Mucosa of rectum (tissue), 2 donors: Measurements from ENCODE around the gene CXCL13.
"Not testable (repeated sequence)": the region's sequence is repeated elsewhere in the genome, so short reads cannot be mapped to it uniquely, and the experiment has no call there.

Experiments used
- H3K27ac ChIP-seq, 2 donors: one replicate each; pipeline ENCODE4 v1.7.0; 2013; ENCODE audit warnings: inconsistent platforms in 2 of 2, low read depth in 2 of 2, low read length in 2 of 2
- H3K27me3 ChIP-seq, 2 donors: one replicate each; pipeline ENCODE4 v1.7.0; 2013; ENCODE audit warnings: low read length in 2 of 2; ENCODE audit not compliant: control insufficient read depth in 2 of 2, insufficient read depth in 2 of 2
- H3K36me3 ChIP-seq, 2 donors: one replicate each; pipeline ENCODE4 v1.7.0; 2013; ENCODE audit warnings: low read length in 2 of 2; ENCODE audit not compliant: control insufficient read depth in 2 of 2, insufficient read depth in 2 of 2
- H3K4me1 ChIP-seq, 2 donors: one replicate each; pipeline ENCODE4 v1.7.0; 2013; ENCODE audit warnings: low read length in 2 of 2, mild to moderate bottlenecking in 1 of 2; ENCODE audit not compliant: control insufficient read depth in 2 of 2, insufficient read depth in 2 of 2
- H3K4me3 ChIP-seq, 2 donors: one replicate each; pipeline ENCODE4 v1.7.0; 2013; ENCODE audit warnings: low read length in 2 of 2
- H3K9ac ChIP-seq, 2 donors: one replicate each; pipeline ENCODE4 v1.7.0; 2013; ENCODE audit warnings: low read length in 2 of 2, low read depth in 1 of 2, mild to moderate bottlenecking in 1 of 2
- H3K9me3 ChIP-seq, 2 donors: one replicate each; pipeline ENCODE4 v1.7.0; 2013; ENCODE audit warnings: low read length in 2 of 2; ENCODE audit not compliant: control insufficient read depth in 2 of 2
- donor health status: healthy.
- donor health status: Normal muscosa, but diverticular disease.

Gene CXCL13

DNA sequence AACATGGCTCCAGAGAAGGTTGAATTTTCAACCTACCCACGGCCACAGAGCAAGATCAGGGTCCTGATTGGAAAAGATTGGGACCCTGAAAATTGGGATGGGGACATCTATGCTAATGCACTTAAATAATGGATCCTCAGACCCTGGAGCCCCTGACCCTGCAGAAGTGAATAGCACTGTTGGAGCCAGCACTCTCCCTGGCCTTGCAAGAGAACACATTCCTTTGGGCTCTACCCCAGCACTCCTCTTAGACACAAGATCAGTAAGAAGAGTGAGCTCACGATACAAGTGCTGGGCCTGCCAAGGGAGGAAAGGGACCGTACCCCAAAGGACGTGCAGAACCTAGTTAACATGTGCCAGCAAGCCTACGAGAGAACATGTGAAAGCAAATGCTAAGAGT, 19.9 kb downstream of the CXCL13 start:
- Histone ChIP-seq H3K4me3 (no peak overlapping the region), H3K36me3 (no peaks in the 10 kb centered on the region), H3K9me3 (no peaks in the 10 kb centered on the region), H3K9ac (no peak overlapping the region), H3K27ac (no peak overlapping the region), H3K27me3 (no peaks in the 10 kb centered on the region), H3K4me1 (peaks cover 0 to under 1% of the 10 kb centered on the region in 2 donors)

DNA sequence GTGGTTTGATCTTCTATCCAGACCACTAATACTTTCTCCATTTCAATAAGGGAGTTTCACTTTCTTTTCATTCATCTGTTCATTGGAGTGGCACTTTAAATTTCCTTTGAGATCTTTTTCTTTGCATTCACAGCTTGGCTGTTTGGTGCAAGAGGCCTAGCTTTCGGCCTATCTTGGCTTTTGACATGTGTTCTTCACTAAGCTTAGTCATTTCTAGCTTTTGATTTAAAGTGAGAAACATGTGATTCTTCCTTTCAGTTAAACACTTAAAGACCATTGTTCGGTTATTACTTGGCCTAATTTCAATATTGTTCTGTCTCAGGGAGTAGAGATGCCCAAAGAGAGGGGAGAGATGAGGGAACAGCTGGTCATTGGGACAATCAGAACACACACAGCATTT, 24.3 kb downstream of the CXCL13 start:
- no peaks in the 10 kb centered on the region for H3K27me3 ChIP-seq
- no peaks in the 10 kb centered on the region for H3K36me3 ChIP-seq
- H3K9ac ChIP-seq = no peak overlapping the region
- peaks cover 9 to 21% of the 10 kb centered on the region in 2 donors for H3K4me1 ChIP-seq
- no peaks in the 10 kb centered on the region for H3K9me3 ChIP-seq
- no peak overlapping the region for H3K27ac ChIP-seq
- H3K4me3 ChIP-seq = no peak overlapping the region

DNA sequence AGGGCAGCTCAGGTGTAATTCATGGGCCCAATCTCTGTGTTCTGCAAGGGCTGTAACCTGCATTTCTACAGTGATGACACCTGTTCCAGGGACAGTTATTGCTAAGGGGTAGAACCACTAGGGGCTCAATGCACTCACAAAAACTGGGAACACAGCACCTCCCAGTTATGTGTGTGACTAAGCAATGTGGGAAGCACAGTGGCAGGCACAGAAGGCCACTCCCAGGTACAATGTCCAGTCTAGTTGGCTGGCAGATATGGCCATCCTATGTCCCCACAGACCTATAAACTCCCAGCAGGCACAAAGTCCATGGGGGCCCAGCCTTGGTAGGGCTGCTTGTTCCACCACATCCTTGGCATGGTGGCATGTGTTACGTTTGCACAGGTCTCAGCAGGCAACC, 25.7 kb downstream of the CXCL13 start:
- Histone ChIP-seq H3K4me3 (peak overlapping the region in 1 of 2 donors; percentile 17), H3K9ac (no peak overlapping the region), H3K27ac (peak overlapping the region in 1 of 2 donors; percentile 37)

GRCh38 chr4:77634132-77634785, 28.6 kb downstream of the CXCL13 start:
- H3K4me1 ChIP-seq = peaks cover 9 to 29% of the 10 kb centered on the region in 2 donors
- no peak overlapping the region for H3K9ac ChIP-seq
- H3K27ac ChIP-seq = no peak overlapping the region
- no peaks in the 10 kb centered on the region for H3K36me3 ChIP-seq
- no peak overlapping the region for H3K4me3 ChIP-seq
- H3K9me3 ChIP-seq = no peaks in the 10 kb centered on the region
- no peaks in the 10 kb centered on the region for H3K27me3 ChIP-seq

More for the DNA sequence above, 25.7 kb downstream of the CXCL13 start:
- no peaks in the 10 kb centered on the region for H3K27me3 ChIP-seq
- H3K4me1 ChIP-seq = peaks cover 9 to 23% of the 10 kb centered on the region in 2 donors
- H3K36me3 ChIP-seq = no peaks in the 10 kb centered on the region
- H3K9me3 ChIP-seq = no peaks in the 10 kb centered on the region

- Histone ChIP-seq H3K36me3 (no peaks in the 10 kb centered on the region), H3K9ac (no peak overlapping the region), H3K9me3 (no peaks in the 10 kb centered on the region), H3K4me1 (peaks cover 9 to 29% of the 10 kb centered on the region in 2 donors), H3K27me3 (no peaks in the 10 kb centered on the region), H3K27ac (no peak overlapping the region), H3K4me3 (no peak overlapping the region)
These were observed 29.6 kb downstream of the CXCL13 start for GRCh38 chr4:77635246-77635645.

DNA sequence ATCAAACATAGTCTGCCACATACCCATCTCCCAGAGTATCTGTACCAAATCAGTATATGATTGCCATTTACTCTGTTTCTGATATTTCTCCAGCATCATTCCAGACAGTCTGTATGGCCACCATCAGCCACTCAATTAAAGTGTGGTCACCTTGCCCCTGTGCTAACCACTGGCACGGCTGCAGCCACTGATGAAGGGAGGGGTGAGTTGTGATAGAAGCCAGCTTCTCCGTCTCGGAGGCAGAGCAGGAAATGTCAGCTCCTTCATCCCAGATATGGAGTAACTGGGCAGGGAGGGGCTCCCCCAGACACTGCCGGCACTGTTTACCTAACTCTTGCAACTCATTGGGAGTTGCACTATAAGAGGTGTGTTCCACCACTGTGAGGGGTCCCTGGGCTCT, 30.3 kb downstream of the CXCL13 start:
- Histone ChIP-seq H3K9ac (no peak overlapping the region), H3K36me3 (no peaks in the 10 kb centered on the region), H3K9me3 (no peaks in the 10 kb centered on the region), H3K27ac (no peak overlapping the region), H3K27me3 (no peaks in the 10 kb centered on the region), H3K4me3 (no peak overlapping the region), H3K4me1 (peaks cover 9 to 25% of the 10 kb centered on the region in 2 donors)

DNA sequence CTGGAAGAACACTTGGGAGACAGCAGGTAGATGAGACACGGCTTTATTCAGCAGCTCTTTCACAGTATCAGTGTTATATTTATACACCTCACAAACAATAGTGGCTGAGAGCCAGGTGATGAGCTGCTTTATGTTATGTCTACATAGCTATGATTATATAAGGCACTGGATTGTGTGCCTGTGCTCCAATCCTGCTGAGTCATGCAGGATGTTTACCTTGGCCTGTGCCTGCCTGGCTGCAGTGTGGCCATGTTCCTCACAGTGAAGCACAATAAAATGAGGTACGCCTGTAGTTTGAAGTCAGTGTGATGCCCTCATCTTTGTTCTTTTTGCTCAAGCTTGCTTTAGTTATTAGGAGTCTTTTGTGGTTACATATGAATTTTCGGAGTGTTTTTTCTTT, 31.3 kb downstream of the CXCL13 start:
- peak overlapping the region in 1 of 2 donors; percentile 45 for H3K27ac ChIP-seq
- no peaks in the 10 kb centered on the region for H3K27me3 ChIP-seq
- H3K9me3 ChIP-seq = no peaks in the 10 kb centered on the region
- peak overlapping the region in 1 of 2 donors; percentile 27 for H3K4me3 ChIP-seq
- H3K36me3 ChIP-seq = no peaks in the 10 kb centered on the region
- H3K9ac ChIP-seq = no peak overlapping the region
- peaks cover 5 to 16% of the 10 kb centered on the region in 2 donors for H3K4me1 ChIP-seq

DNA sequence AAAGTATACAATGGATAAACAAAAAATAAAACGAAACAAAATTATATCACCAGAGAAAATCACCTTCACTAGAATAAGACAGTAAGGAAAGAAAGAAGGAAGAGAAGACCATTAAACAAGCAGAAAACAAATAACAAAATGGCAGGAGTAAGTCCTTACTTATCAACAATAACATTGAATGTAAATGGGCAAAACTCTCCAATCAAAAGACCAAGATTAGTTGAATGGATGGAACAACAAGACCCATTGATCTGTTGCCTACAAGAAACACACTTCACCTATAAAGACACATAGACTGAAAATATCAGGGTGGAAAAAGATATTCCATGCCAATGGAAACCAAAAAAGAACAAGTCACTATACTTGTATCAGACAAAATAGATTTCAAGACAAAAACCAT, 38.4 kb downstream of the CXCL13 start:
- not testable (repeated sequence) for H3K27me3 ChIP-seq, H3K36me3 ChIP-seq, H3K9me3 ChIP-seq, H3K9ac ChIP-seq, H3K4me3 ChIP-seq, H3K4me1 ChIP-seq, H3K27ac ChIP-seq

DNA sequence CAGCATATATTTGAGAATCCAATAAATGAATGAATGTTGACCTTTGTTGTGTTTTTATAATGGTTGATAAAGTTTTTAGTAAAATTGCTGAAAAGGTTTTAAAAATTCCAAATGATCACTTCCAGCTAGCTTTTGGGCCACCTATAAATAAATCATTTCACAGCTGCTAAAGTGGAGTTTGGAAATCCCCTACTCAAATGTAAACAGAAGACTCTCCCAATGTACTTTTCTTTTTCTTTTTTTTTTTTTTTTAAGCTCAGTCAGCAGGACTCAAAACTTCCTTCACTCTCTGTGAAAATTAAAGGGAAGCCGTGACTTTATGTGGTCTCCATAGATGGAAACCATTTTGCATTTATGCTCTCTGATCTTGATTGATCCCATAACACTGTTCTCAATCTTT, 45.2 kb downstream of the CXCL13 start:
- no peaks in the 10 kb centered on the region for H3K36me3 ChIP-seq
- H3K4me1 ChIP-seq = peaks cover 0 to 15% of the 10 kb centered on the region in 2 donors
- no peak overlapping the region for H3K4me3 ChIP-seq
- no peaks in the 10 kb centered on the region for H3K9me3 ChIP-seq
- H3K27me3 ChIP-seq = no peaks in the 10 kb centered on the region
- no peak overlapping the region for H3K27ac ChIP-seq
- no peak overlapping the region for H3K9ac ChIP-seq

DNA sequence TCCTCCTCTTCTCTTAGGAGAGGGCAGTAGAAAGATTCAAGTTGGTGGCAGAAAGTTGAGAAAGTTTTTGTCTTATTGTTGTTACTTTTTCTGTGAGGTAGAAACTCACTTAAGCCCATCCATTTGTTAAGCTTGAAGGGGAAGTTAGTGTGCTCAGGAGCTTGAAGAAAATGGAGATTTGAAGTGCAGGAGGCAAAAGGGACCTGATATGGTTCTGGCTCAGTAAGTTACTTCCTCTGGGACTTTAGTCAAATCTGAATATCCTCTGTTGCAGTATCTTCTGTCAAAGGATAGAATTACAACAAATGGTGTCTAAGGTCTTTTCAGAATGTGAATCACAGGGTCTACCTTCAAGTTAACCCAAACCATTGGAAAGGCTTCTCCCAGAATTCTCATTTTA, 46.2 kb downstream of the CXCL13 start:
- Histone ChIP-seq H3K9ac (no peak overlapping the region), H3K9me3 (no peaks in the 10 kb centered on the region), H3K4me3 (no peak overlapping the region), H3K27me3 (no peaks in the 10 kb centered on the region), H3K36me3 (no peaks in the 10 kb centered on the region), H3K27ac (peak overlapping the region; percentile 66 to 79), H3K4me1 (peaks cover 0 to 15% of the 10 kb centered on the region in 2 donors)
